ENCODE data around the gene CPNE9. TPM values are rescaled to one million over a fixed set of nuclear protein-coding genes. Genes with fewer than 3 reads are reported as not detected.

The CPNE9 gene
- total RNA-seq, 2 donors from 2014 or later, result 0.15 to 0.62 TPM

DNA sequence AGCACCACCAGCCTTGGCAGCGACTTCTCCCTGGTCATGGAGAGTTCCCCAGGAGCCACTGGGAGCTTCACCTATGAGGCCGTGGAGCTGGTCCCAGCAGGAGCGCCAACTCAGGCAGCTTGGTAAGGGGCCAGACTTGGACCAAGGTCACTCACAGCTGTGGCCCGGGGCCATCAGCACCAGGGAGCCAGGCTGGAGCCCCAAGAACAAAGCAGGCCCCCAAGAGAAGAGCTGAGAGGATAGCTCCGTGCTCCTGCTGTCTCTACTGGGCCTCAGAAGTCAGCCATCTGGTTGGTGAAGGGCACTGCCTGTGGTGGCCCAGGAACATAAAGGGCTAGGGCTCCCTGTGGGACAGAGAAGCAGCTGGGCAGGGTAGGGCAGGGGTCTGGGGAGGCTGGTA, 14.7 kb upstream of the CPNE9 start:
- Histone ChIP-seq H3K4me1 (ENCODE audit: control insufficient read depth, insufficient read depth, low read length) (no peaks in the 10 kb centered on the region), H3K9ac (ENCODE audit: extremely low read depth, low read length, poor library complexity, severe bottlenecking) (no peak overlapping the region), H3K36me3 (ENCODE audit: control insufficient read depth, insufficient read depth, low read length) (peaks cover 81% of the 10 kb centered on the region), H3K4me3 (ENCODE audit: low read length) (no peak overlapping the region), H3K9me3 (ENCODE audit: control insufficient read depth, low read length) (no peaks in the 10 kb centered on the region), H3K27me3 (ENCODE audit: control insufficient read depth, insufficient read depth, low read length, poor library complexity, severe bottlenecking) (no peaks in the 10 kb centered on the region), H3K27ac (ENCODE audit: low read depth, low read length) (no peak overlapping the region)
- no peak overlapping the region for H3K4me3 Mint-ChIP-seq
- no peaks in the 10 kb centered on the region for H3K9me3 Mint-ChIP-seq
- H3K4me1 Mint-ChIP-seq, result peaks cover 4% of the 10 kb centered on the region
- DNase-seq, result no peak
- TF ChIP-seq, protein P1, sequence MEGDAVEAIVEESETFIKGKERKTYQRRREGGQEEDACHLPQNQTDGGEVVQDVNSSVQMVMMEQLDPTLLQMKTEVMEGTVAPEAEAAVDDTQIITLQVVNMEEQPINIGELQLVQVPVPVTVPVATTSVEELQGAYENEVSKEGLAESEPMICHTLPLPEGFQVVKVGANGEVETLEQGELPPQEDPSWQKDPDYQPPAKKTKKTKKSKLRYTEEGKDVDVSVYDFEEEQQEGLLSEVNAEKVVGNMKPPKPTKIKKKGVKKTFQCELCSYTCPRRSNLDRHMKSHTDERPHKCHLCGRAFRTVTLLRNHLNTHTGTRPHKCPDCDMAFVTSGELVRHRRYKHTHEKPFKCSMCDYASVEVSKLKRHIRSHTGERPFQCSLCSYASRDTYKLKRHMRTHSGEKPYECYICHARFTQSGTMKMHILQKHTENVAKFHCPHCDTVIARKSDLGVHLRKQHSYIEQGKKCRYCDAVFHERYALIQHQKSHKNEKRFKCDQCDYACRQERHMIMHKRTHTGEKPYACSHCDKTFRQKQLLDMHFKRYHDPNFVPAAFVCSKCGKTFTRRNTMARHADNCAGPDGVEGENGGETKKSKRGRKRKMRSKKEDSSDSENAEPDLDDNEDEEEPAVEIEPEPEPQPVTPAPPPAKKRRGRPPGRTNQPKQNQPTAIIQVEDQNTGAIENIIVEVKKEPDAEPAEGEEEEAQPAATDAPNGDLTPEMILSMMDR (conservative IDR thresholded peaks at IDR 0.05), result no peak
- H3K27me3 Mint-ChIP-seq (ENCODE audit: insufficient read depth), result no peaks in the 10 kb centered on the region
- no peak overlapping the region for H3K27ac Mint-ChIP-seq
- 82 to 93% methylated on average over 4 to 5 of the region's 5 CpGs for WGBS, 2 experiments (ENCODE audit: insufficient coverage in 1 of 2, insufficient read length in 1 of 2)
- H3K36me3 Mint-ChIP-seq (ENCODE audit: low read depth), result peaks cover 72% of the 10 kb centered on the region

DNA sequence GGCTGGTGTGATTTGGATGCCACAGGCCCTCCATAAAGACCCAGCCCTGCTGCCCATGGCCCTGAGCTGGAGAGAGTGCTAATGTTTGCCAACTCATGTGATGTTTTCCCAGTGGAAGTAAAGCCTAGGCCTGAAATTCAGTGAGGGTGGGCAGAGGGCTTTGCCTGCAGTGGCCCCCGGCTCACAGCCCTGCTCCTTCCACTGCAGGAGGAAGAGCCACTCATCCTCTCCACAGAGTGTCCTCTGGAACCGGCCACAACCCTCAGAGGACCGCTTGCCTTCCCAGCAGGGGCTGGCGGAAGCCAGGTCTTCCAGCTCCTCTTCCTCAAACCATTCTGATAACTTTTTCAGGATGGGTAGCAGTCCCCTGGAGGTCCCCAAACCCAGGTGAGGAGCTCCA, 13.9 kb upstream of the CPNE9 start:
- Mint-ChIP-seq H3K27me3 (ENCODE audit: insufficient read depth) (no peaks in the 10 kb centered on the region), H3K36me3 (ENCODE audit: low read depth) (peaks cover 67% of the 10 kb centered on the region), H3K27ac (no peak overlapping the region), H3K4me1 (peaks cover 4% of the 10 kb centered on the region), H3K4me3 (no peak overlapping the region), H3K9me3 (no peaks in the 10 kb centered on the region)
- Histone ChIP-seq H3K9ac (ENCODE audit: extremely low read depth, low read length, poor library complexity, severe bottlenecking) (no peak overlapping the region), H3K27ac (ENCODE audit: low read depth, low read length) (no peak overlapping the region), H3K27me3 (ENCODE audit: control insufficient read depth, insufficient read depth, low read length, poor library complexity, severe bottlenecking) (no peaks in the 10 kb centered on the region), H3K4me1 (ENCODE audit: control insufficient read depth, insufficient read depth, low read length) (no peaks in the 10 kb centered on the region), H3K36me3 (ENCODE audit: control insufficient read depth, insufficient read depth, low read length) (peaks cover 83% of the 10 kb centered on the region), H3K9me3 (ENCODE audit: control insufficient read depth, low read length) (no peaks in the 10 kb centered on the region), H3K4me3 (ENCODE audit: low read length) (no peak overlapping the region)
- no peak for DNase-seq
- 87 to 94% methylated on average over 4 of the region's 4 CpGs for WGBS, 2 experiments (ENCODE audit: insufficient coverage in 1 of 2, insufficient read length in 1 of 2)
- TF ChIP-seq, protein P1 (conservative IDR thresholded peaks at IDR 0.05), result no peak

DNA sequence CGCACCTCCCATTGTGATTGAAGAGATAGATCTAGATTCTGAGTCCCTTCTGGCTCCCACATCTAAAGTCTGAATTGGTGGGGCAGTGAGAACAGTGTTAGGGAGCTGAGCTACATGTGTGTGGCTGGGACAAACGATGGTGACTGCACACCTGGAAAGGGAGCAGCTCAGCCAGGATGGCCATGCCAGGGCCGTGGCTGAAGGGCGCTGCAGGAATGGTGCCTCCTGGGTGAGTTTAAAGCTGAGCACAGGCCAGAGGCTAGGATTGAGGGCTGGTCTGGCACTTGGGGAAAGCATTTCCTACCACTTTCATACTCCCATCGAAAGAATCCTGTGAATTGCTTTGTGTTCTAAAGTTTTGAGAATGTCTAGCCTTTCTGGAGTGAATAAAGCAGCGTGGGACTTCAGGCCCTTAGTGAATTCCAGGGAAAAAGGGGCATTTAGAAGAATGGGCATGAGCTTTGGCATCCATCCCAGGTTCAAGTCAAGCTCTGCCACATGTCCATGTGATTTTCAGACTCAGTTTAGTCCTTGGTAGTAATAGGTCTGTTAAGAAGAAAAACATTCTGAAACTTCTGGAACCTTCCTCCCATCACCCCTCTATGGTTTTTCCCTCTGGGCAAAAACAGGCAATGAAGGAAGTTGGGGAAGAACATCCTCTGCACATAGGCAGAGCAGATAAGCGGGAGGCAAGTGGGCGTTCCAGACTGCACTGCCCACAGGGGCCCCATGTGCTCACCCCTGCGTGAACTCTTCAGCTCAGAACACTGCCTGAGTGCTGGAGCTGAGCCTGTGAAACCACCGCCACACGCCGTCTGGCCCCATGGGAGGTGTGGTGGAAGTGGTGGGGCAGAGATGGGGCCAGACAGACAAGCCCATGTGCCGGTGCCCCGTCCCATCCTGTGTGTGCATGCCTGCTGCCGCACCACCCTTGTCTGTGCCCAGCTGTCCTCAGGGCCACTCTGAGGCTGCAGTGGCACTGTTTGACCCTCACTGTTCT, 12.9 kb upstream of the CPNE9 start:
- no peaks in the 10 kb centered on the region for H3K4me1 ChIP-seq (ENCODE audit: control insufficient read depth, insufficient read depth, low read length)
- Mint-ChIP-seq H3K27me3 (ENCODE audit: insufficient read depth) (no peaks in the 10 kb centered on the region), H3K27ac (no peak overlapping the region), H3K4me1 (peaks cover 4% of the 10 kb centered on the region), H3K4me3 (no peak overlapping the region), H3K36me3 (ENCODE audit: low read depth) (peaks cover 58% of the 10 kb centered on the region), H3K9me3 (no peaks in the 10 kb centered on the region)
- no peak overlapping the region for H3K27ac ChIP-seq (ENCODE audit: low read depth, low read length)
- H3K9ac ChIP-seq (ENCODE audit: extremely low read depth, low read length, poor library complexity, severe bottlenecking), result no peak overlapping the region
- H3K9me3 ChIP-seq (ENCODE audit: control insufficient read depth, low read length), result no peaks in the 10 kb centered on the region
- DNase-seq, result no peak
- H3K36me3 ChIP-seq (ENCODE audit: control insufficient read depth, insufficient read depth, low read length), result peaks cover 75% of the 10 kb centered on the region
- 95 to 96% methylated on average over 6 to 15 of the region's 15 CpGs for WGBS, 2 experiments (ENCODE audit: insufficient coverage in 1 of 2, insufficient read length in 1 of 2)
- H3K27me3 ChIP-seq (ENCODE audit: control insufficient read depth, insufficient read depth, low read length, poor library complexity, severe bottlenecking), result no peaks in the 10 kb centered on the region
- no peak overlapping the region for H3K4me3 ChIP-seq (ENCODE audit: low read length)
- TF ChIP-seq, protein P1 (conservative IDR thresholded peaks at IDR 0.05), result no peak
